ENCODE data around the gene MOXD1.
"Not testable (repeated sequence)": the region's sequence is repeated elsewhere in the genome, so short reads cannot be mapped to it uniquely, and the experiment has no call there.

Gene MOXD1

DNA sequence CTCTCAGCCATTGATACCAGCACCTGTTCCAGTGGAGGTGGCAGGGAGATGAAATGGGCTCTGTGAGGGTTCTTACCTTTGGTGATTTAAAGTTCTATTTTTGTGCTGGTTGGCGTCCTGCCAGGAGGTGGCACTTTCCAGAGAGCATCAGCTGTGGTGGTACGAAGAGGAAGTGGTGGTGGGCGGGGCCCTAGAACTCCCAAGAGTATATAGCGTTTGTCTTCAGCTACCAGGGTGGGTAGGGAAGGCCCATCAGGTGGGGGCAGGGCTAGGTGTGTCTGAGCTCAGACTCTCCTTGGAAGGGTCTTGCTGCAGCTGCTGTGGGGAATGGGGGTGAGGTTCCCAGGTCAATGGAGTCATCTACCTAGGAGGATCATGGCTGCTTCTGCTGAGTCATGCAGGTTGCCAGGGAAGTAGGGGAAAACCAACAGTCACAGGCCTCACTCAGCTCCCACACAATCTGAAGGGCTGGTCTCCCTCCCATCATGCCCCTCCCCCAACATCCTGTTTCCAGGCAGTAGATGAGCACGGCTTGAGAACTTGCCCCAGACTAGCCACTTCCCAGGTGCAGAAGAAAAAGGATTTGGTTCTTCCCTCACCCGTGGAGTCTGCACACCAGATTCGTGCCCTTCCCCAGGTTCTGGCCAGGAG is 46.6 kb downstream of the MOXD1 start:
- DNase-seq (ENCODE audit: low read depth in 2 of 2) = no peak

DNA sequence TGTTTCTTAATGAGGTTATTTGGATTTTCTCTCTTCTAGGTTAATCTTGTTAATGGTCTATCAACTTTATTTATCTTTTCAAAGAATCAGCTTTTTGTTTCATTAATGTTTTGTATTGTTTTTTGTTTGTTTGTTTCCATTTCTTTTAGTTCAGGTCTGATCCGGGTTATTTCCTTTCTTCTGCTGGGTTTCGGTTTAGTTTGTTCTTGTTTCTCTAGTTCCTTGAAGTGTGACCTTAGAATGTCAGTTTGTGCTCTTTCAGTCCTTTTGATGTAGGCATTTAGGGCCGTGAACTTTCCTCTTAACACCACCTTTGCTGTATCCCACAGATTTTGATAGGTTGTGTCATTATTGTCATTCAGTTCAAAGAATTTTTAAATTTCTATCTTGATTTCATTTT is 49.3 kb downstream of the MOXD1 start:
- DNase-seq (ENCODE audit: low read depth in 2 of 2) = not testable (repeated sequence)

DNA sequence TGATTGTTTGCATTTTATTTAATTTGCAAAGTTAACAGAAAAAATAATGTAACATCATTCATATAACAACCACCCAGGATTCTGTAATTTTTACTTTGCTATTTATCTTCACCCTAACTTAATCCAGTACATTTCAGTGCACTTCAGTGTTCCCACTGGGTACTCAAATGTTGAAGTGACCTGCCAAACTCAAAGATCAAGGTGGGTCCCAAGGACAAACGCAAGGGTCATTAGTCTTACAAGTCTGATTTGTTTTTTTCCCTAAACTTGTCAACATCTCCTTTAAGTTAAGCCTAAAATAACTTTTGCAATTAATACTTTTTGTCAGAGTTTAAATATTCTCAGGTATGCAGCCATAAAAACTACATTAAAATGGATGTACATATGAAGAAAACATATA is 53.0 kb downstream of the MOXD1 start:
- DNase-seq (ENCODE audit: low read depth in 2 of 2) = no peak

DNA sequence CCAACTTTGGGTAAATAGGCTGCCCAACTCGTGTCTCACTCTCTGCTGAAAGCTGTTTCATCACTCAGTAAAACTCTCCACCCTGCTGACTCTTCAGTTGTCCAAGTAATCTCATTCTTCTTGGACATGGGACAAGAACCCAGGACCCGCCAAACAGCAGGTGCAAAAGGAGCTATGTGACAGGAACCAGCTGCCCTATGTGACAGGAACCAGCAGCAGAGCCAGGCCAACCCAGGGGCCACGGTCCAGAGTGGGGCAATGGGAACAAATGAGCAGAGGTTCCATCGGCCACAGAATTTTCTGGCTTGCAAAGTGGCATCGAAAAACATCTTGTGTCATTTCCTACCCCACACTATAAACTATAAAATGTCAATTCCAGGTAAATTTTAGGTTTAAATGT is 56.5 kb downstream of the MOXD1 start:
- DNase-seq (ENCODE audit: low read depth in 2 of 2) = no peak

DNA sequence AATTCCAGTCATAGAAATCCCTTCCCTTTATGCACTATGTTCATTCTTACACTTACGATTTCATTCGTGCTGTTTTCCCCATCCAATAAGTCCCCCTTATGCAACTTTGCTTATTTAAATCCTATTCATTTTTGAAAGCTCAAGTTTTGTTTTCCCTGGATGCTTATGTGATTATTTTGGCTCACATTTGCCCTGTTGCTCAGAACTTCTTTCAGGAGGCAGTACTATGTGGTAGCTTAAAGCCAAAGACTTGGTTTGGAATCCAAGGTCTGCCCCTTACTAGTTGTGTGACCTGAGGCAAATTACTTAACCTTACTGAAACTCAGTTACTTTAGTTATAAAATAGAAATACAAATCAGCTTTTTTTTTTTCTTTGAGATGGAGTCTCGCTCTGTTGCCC is 59.6 kb downstream of the MOXD1 start:
- no peak for DNase-seq (ENCODE audit: low read depth in 2 of 2)

DNA sequence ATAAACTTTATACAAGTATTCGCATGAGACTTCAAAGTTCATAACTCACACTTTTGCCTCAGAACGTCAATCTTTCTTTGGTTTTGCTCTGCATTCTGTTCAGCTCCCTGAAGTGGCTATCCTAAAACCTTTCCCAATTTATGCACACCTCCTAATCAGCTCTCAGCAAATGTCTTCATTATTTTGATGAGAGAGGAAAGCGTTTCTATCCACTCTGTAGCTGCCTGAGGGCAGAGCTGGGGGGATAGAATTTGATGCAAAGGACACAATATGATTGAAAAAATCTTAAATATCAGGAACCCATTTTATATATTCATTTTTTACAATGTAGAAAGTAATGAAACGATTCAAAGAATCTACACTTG is 66.8 kb downstream of the MOXD1 start:
- DNase-seq (ENCODE audit: low read depth in 2 of 2) = no peak

DNA sequence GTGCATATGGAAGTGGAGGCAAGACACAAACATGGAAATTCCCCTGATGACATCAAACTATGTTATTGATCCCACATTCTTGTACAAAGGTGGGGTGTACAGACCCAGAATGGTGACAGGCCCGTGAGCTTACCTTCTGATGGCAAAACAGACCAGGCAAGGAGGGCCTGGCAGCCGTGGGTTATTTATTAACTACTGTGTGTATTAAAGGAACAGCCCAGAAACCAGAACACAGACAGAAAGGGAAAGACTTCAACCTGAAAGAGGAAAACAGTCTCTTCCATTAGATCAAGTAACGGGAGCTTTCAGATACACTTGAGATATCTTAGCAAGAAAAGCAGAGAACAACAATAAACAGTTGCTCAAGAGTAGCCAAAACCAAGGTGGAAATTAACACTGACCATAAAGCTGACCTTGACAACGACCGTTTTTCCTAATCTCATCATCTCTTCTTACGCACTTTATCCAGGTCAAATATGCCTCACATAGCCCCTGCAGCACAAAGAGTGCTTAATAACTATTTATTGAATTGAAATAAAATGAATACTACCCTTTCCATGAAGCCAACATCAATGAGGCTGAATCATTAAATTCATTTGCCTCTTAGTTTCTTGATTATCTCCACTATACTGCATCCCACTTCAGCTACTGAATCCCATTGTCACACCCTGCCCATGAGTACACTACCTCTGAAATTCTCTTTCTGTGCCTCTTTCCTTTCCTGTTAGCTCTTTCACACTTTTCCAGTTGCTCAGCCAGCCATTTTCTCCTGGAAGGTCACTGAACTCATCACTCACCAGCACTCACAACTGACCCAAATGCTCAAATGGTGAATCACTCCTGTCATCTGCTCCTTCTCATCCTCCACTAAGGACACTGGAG is 67.4 kb downstream of the MOXD1 start:
- DNase-seq (ENCODE audit: low read depth in 2 of 2) = peak; percentile 80 to 85

DNA sequence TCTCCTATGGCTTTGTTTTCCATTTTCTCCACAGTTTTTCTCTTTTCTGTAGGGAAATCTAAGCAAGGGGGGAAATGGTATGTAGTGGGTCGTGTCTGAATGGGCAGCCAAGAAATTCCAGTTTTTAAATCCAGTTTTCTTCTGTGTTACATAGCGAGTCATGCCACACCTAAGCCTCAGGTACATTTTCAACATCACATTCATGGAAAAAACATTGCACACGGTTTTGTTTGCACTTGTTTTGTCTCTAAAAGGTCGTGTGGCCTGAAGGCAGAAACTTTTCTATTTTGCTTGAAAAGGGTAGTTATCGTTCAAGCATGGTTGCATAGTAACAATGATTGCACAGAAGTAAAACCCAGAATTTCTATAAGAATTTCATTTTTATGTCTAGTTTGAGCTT is 70.5 kb downstream of the MOXD1 start:
- no peak for DNase-seq (ENCODE audit: low read depth in 2 of 2)

DNA sequence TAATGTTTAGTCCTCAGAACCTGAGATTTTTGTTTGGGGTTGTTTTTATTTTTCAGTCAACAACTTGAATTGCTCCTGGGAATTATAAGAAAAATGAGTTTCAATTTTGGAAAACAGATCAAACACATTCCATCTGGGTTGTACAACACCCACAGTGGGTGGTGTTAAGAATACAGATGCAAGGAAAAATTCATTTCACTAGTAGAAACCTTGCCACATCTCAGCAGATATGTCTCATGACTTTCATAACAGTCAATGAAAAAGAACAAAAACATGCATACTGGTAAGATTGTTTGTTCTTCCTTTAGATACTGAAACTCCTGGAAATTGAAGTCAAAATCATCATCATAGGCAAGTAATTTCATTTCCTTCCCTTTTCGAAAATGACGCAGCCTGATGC is 78.9 kb downstream of the MOXD1 start:
- no peak for DNase-seq (ENCODE audit: low read depth in 2 of 2)

DNA sequence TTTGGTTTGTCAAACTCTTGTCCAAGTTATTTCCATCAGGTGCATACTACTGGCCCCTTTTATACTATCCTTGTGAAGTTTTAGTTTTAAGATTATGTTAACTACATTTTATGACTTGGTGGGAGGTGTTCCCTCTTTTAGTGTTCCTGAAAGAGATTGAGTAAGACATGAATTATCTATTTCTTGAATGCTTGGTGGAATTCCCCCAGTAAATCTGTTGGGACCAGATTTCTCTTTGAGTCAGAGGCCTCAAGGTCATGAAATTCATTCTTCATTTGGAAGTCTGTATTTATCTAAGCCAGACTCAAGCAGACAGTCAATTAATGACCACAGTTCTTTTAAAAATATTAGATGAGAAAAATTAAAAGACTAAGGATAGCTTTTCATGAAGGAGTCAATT is 81.3 kb downstream of the MOXD1 start:
- peak; percentile 40 to 46 for DNase-seq (ENCODE audit: low read depth in 2 of 2)

DNA sequence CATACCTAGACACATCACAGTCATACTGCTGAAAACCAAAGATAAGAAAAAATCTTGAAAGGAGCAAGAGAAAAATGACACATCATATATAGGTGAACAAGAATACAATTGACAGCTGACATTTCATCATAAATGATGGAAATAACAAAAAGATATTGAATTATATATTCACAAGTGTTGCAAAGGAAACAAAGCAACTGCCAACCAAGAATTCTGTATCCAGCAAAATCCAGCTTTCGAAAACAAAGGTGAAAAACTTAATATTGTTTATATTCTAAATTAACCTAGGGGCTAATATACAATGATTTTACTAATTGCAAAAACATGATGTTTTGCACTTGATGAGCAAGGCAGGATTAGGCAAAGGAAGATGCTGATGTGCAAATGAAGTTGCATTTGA is 84.3 kb downstream of the MOXD1 start:
- no peak for DNase-seq (ENCODE audit: low read depth in 2 of 2)

DNA sequence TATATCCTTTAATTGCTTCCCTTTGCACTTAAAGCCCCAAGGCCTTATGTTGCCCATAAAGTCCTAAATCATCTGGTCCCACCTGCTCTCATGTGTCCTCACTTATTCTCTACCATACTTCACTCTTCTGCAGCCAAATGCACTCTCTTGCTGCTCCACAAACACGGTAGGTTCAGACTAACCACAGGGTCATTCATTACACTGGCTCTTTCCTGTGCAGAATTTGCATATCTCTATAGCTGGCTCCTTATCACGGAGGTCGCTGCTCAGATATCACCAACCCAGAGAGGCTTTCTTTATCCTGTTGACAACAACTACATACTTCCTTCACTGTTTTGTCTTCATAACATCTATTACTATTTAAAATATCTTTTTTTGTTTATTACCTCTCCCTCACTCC is 86.8 kb downstream of the MOXD1 start:
- no peak for DNase-seq (ENCODE audit: low read depth in 2 of 2)

DNA sequence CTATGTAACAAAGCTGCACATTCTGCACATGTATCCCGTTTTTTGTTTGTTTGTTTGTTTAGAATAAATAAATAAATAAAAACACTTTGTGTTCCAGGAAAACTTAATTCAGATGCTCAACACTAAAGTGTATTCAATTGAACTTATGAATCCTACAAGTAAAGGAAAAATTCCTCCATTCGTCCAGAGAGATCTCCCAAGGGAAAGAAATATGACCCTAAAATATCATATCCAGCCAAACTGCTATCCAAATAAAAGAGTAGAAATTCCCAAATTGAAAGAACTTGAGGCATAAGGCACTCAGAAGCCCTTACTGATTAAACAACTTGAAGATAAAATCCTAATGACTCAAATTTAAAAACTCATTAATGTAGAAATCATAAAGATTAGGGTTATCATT is 90.4 kb downstream of the MOXD1 start:
- no peak for DNase-seq (ENCODE audit: low read depth in 2 of 2)

DNA sequence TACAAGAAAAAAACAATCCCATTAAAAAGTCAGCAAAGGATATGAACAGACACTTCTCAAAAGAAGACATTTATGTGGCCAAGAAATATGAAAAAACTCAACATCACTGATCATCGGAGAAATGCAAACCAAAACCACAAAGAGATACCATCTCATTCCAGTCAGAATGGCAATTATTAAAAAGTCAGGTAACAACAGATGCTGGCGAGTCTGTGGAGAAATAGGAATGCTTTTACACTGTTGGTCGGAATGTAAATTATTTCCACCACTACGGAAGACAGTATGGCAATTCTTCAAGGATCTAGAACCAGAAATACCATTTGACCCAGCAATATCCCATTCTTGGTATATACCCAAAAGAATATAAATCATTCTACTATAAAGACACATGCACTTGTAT is 91.1 kb downstream of the MOXD1 start:
- not testable (repeated sequence) for DNase-seq (ENCODE audit: low read depth in 2 of 2)

DNA sequence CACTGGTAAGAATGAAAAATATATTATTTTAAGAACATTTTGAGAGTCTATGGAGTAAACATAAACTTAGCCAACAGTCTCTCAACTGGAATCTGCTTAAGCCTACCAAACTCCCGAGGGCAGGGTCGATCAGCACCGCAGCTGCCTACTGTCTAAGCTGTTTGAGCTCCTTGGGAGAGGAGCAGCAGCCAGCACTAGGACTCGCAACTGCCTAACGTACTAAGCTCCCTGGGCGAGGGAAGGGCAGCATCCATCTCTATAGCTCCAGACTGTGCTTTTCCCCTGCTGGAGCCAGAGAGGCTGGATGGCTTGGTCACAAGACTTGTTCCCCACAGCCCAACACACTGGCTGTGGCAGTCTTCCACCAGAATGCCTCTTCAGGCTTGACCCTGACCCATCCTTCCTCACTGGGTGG is 96.4 kb downstream of the MOXD1 start:
- no peak for DNase-seq (ENCODE audit: low read depth in 2 of 2)

DNA sequence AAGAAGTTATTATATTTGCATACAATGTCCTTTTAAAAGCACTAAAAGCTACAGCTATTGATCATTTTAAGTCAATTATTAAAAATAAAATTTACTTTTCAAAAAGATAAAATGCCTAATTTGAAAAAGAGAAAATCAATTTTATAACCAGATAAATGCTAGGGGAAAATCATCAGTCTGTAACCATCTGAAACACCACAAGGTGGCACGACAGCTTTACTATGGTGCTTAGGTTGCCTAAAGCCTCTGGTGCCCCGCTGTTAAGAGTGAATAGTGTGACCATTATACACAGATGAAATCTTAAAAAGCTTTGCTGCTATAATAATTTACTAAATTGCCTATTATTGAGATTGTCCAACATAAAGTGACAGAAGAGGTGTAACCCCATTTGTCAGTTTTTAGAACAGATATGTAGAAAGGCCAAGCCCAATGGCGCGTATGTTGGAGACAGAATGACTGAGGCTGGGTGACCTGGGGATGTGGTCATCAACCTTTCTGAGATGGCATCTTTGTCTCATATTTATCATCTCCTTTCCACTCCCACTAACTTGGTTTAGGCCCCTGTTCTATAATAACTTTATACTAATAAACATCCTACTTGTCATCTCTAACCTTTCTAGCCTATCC is 100.8 kb downstream of the MOXD1 start:
- DNase-seq (ENCODE audit: low read depth in 2 of 2) = peak; percentile 32 to 35

DNA sequence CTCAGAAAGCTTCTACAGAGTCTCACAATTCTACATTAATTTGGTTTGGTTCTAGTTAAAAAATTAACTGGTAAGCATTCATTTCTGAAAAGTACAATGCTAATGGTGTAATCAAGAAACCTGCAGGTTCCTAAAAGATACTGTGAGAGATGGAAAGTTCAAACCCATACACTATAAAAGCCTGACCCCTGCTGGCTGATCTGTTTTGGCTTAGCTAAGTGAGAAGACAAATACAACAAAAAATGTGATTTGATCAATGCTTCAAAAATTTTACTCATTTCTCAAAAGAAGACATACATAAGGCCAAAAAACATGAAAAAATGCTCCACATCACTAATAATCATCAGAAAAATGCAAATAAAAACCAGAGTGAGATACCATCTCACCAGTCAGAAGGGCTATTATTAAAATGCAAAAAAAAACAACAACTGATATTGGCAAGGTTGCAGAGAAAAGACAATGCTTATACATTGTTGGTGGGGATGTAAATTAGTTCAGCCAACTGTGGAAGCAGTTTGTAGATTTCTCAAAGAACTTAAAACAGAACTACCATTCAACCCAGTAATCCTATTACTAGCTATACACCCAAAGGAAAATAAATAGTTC is 102.8 kb downstream of the MOXD1 start:
- DNase-seq (ENCODE audit: low read depth in 2 of 2) = peak in 1 of 2 experiments; percentile 29

DNA sequence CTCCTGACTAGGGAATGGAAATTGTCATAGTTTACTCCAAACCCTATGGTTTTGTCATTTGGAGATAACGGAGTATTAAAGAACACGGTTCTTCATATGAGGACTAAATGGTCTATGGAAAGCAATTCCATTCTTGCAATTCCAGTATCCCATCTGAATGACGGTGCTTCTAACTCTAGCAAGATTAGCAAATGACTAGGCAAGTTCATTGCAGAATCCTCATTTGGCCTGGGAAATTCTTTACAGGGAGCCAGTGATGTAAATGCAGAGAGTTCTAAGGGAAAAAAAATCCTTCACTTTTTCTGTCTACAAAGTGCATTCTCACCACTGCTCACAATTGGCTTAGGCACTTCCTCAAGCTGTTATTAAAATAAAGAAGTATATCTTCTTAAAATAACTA is 111.5 kb downstream of the MOXD1 start:
- DNase-seq (ENCODE audit: low read depth in 2 of 2) = peak; percentile 17 to 18

DNA sequence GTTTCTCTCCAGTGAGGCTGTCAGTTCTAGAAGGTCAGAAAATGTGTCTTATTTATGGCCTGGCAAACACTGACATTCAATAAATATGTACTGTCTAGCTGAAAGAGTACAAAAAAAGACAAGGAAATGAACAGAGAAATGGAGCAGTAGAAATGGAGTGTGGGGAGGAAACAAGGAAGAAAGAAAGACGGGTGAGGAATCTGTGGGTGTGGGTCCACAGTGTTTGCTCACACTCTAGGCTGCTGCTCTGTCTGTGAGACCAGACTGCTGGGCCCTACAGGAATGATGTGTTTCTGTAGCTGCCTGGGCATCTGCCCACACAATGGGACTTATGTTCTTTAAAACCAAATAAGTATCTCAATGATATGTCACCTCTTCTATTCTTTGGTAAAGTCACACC is 114.2 kb downstream of the MOXD1 start:
- no peak for DNase-seq (ENCODE audit: low read depth in 2 of 2)

DNA sequence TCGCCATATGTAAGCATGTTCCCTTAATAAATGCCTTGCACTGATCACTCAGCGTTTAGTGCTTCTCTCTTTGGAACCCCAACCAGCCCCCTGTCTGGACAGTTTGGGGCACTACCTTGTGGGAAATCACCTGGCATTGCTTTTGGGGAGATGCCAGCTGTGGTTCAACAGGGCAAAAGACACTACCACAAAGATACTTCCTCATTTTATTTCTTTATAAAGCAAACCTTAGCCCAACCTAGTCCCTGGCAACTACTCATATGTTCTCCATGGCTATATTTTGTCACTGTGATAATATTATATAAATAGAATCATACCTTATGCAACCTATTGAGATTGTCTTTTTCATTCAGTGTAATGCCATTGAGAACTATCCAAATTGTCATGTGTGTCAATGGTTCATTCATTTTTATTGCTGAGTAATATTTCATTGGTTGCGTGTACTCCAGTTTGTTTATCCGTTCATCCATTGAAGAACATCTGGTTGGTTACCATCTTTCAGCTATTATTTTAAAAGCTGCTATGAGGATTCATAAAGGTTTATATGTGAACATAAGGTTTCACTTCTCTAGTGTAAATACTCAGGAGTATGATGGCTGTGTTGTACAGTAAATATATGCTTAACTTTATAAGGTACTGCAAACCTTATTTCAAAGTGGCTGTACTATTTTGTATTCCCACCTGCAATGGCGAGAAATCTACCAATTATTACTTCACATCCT is 114.8 kb downstream of the MOXD1 start:
- no peak for DNase-seq (ENCODE audit: low read depth in 2 of 2)

DNA sequence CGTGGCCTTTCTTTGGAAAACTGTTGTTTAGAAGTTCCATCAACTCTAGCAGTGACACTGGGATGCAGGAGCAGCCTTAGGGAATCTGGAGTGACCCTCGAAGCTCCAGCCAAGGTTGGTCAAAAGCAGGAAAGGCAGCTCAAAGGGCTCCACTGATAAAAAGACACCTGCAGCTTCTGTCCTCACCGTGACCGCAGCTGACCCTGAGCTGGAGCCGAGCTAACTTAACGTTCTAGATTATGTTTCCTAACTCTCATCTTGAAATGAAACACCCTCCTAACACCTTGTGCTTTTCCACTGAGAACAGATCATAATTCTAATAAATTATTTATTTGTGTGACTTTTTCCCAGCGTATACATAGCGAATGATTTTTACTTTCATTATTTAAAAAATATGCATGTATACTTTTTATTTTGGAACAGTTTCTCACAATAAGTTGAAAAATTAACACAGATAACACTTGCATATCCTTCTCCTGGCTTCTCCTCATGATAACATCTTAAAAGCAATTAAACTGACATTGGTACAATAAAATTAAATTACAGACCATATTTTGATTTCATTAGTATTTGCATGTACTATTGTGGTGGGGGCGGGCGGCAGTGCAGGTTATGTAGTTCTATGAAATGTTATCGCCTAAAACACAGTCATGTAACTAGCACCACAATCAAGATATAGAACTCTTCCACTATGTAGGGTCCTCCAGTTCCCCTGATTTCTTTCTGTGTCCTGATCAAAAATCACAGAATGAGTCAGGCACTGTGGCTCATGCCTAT is 116.1 kb downstream of the MOXD1 start:
- DNase-seq (ENCODE audit: low read depth in 2 of 2) = no peak
